ENCODE measurements around the gene DNM1L. TPM values are rescaled to one million over a fixed set of nuclear protein-coding genes. Genes with fewer than 3 reads are reported as not detected.
A peak's percentile ranks its signal among the peaks of the same experiment; 100 is the strongest.

Gene DNM1L
- total and polyA plus RNA-seq, 9 of the 15 experiments (the other 6 are each of a cell fraction or from before 2014, with no cell fraction given) = 24.1 to 82.8 (median 61.5) TPM

GRCh38 chr12:32671930-32672780 is 6.9 kb upstream of the DNM1L start (continued):
- peak; percentile 44; the same call in 1 of the 2 replicates for TF ChIP-seq SMC3 (conservative IDR thresholded peaks at IDR 0.05; ENCODE audit: insufficient read depth, low read depth, low read length)
- peak; percentile 46 to 66 (median 49); a peak in 5 of 6 replicates for TF ChIP-seq CTCF (IDR thresholded peaks at IDR 0.05 in 2 of 3, conservative IDR thresholded peaks at IDR 0.05 in 1 of 3; ENCODE audit: insufficient read depth in 2 of 3, low read depth in 1 of 3, low read length in 3 of 3)
- TF ChIP-seq RCOR1 (IDR thresholded peaks at IDR 0.05; ENCODE audit: borderline replicate concordance in 1 of 2, low read depth in 2 of 2, low read length in 2 of 2) = 0 out of 4 replicates have a peak, but pooled peaks of 1 of the 2 experiments have one; percentile 6
- no peak for TF ChIP-seq ELF1 (tag; IDR thresholded peaks at IDR 0.05)
- TF ChIP-seq ZBTB7A (IDR thresholded peaks at IDR 0.05; ENCODE audit: borderline replicate concordance, control insufficient read depth, low read depth, low read length) = no peak
- no peak for TF ChIP-seq CHD2 (IDR thresholded peaks at IDR 0.05; ENCODE audit: low read depth, low read length)
- no peak for TF ChIP-seq ZNF830 (CRISPR knock-in tag; IDR thresholded peaks at IDR 0.05)
- no peak for TF ChIP-seq THAP7 (CRISPR knock-in tag; IDR thresholded peaks at IDR 0.05)
- TF ChIP-seq RAD21 (CRISPR knock-in tag; conservative IDR thresholded peaks at IDR 0.05 in 1 of 2, IDR thresholded peaks at IDR 0.05 in 1 of 2) = peak; percentile 44 to 74
